GM18511 (cell line): ENCODE data around the gene UBA1.
"Not testable (repeated sequence)": the region's sequence is repeated elsewhere in the genome, so short reads cannot be mapped to it uniquely, and the experiment has no call there.

Source experiments
- ATAC-seq: cut with Tn5 transposase; IDR thresholded peaks from one replicate; pipeline ENCODE4 v1.9.1; 2021; ENCODE audit warnings: mild to moderate bottlenecking, moderate library complexity; ENCODE audit not compliant: unreplicated experiment

The UBA1 gene

GRCh38 chrX:47248576-47248975 is 54.9 kb downstream of the UBA1 start:
- no peak for ATAC-seq

- no peak for ATAC-seq
Measured at GRCh38 chrX:47250017-47250347, 56.4 kb downstream of the UBA1 start.

GRCh38 chrX:47257620-47258019 is 64.0 kb downstream of the UBA1 start:
- not testable (repeated sequence) for ATAC-seq
